Neuronal stem cell (in vitro differentiated cells): Measurements from ENCODE around the gene HS6ST1.

Experiments
- DNase-seq: peaks from one replicate; pipeline ENCODE4 v3.0.0-alpha.2; 2013; ENCODE audit warnings: low spot score
- H2AFZ ChIP-seq: one replicate; pipeline ENCODE4 v1.6.1; 2013; ENCODE audit warnings: mild to moderate bottlenecking, low read length, inconsistent platforms
- H2AK5ac ChIP-seq: 2 replicates; pipeline ENCODE4 v1.6.1; 2013; ENCODE audit warnings: low read depth, mild to moderate bottlenecking, inconsistent platforms, low read length, moderate library complexity, mixed read lengths
- H2BK120ac ChIP-seq: 2 replicates; pipeline ENCODE4 v1.6.1; 2013; ENCODE audit warnings: low read depth, mild to moderate bottlenecking, inconsistent platforms, low read length, moderate library complexity, mixed read lengths
- H2BK12ac ChIP-seq: one replicate; pipeline ENCODE4 v1.6.1; 2013; ENCODE audit warnings: low read length, inconsistent platforms
- H2BK15ac ChIP-seq: 2 replicates; pipeline ENCODE4 v1.6.1; 2013; ENCODE audit warnings: mild to moderate bottlenecking, low read length, inconsistent platforms, mixed read lengths
- H2BK5ac ChIP-seq: one replicate; pipeline ENCODE4 v1.6.1; 2013; ENCODE audit warnings: inconsistent platforms, mild to moderate bottlenecking, low read length, moderate library complexity
- H3K14ac ChIP-seq: one replicate; pipeline ENCODE4 v1.6.1; 2013; ENCODE audit warnings: low read length, inconsistent platforms
- H3K18ac ChIP-seq: 2 replicates; pipeline ENCODE4 v1.6.1; 2013; ENCODE audit warnings: low read length, inconsistent platforms
- H3K23ac ChIP-seq: 2 replicates; pipeline ENCODE4 v1.6.1; 2013; ENCODE audit warnings: low read depth, mild to moderate bottlenecking, mixed read lengths, low read length, inconsistent platforms; ENCODE audit not compliant: poor library complexity
- H3K27ac ChIP-seq: replicated peaks from 3 replicates; pipeline ENCODE4 v1.5.1; 2013; ENCODE audit warnings: low read length, inconsistent platforms
- H3K27me3 ChIP-seq, 3 experiments: 2 replicates each; pipeline ENCODE4 v1.6.1; 2013; ENCODE audit warnings: low read length in 3 of 3, mild to moderate bottlenecking in 2 of 3, inconsistent platforms in 1 of 3, low read depth in 1 of 3, mixed read lengths in 1 of 3, moderate library complexity in 1 of 3; ENCODE audit not compliant: control insufficient read depth in 3 of 3, insufficient read depth in 3 of 3
- H3K36me3 ChIP-seq, 2 donors: replicated peaks in 1 of 2; 2 replicates each; pipeline ENCODE4 v1.6.1; 2013; ENCODE audit warnings: low read length in 2 of 2; ENCODE audit not compliant: control insufficient read depth in 2 of 2, insufficient read depth in 2 of 2
- H3K4ac ChIP-seq: 2 replicates; pipeline ENCODE4 v1.6.1; 2013; ENCODE audit warnings: inconsistent platforms, mild to moderate bottlenecking, low read length, moderate library complexity
- H3K4me1 ChIP-seq, 2 donors: 1 replicate in 1 of 2; 2 replicates in 1 of 2; pipeline ENCODE4 v1.6.1; 2013; ENCODE audit warnings: low read length in 2 of 2, low read depth in 1 of 2; ENCODE audit not compliant: control insufficient read depth in 2 of 2, insufficient read depth in 1 of 2
- H3K4me2 ChIP-seq: one replicate; pipeline ENCODE4 v1.6.1; 2013; ENCODE audit warnings: mild to moderate bottlenecking, low read length, inconsistent platforms; ENCODE audit not compliant: insufficient read depth, poor library complexity, severe bottlenecking
- H3K4me3 ChIP-seq, 2 donors: 2 replicates each; pipeline ENCODE4 v1.5.1; 2013; ENCODE audit warnings: low read length in 2 of 2, mild to moderate bottlenecking in 2 of 2, inconsistent platforms in 1 of 2, moderate library complexity in 1 of 2
- H3K79me1 ChIP-seq: one replicate; pipeline ENCODE4 v1.6.1; 2013; ENCODE audit warnings: low read depth, mild to moderate bottlenecking, inconsistent platforms, low read length, moderate library complexity
- H3K9ac ChIP-seq: one replicate; pipeline ENCODE4 v1.6.1; 2013; ENCODE audit warnings: mild to moderate bottlenecking, low read depth, low read length, inconsistent platforms; ENCODE audit not compliant: poor library complexity
- H3K9me3 ChIP-seq, 2 donors: replicated peaks in 1 of 2; 2 replicates each; pipeline versions ENCODE3 to v1.6.1; 2013; ENCODE audit warnings: low read length in 2 of 2, mild to moderate bottlenecking in 2 of 2, inconsistent platforms in 1 of 2, low read depth in 1 of 2, mixed read lengths in 1 of 2, moderate library complexity in 1 of 2; ENCODE audit not compliant: control insufficient read depth in 2 of 2, insufficient read depth in 1 of 2
- H4K8ac ChIP-seq: one replicate; pipeline ENCODE4 v1.6.1; 2013; ENCODE audit warnings: low read depth, mild to moderate bottlenecking, inconsistent platforms, low read length, moderate library complexity
- H4K91ac ChIP-seq: one replicate; pipeline ENCODE4 v1.6.1; 2013; ENCODE audit warnings: low read length, low read depth, mild to moderate bottlenecking, inconsistent platforms; ENCODE audit not compliant: poor library complexity
- WGBS, 2 donors: extraction: QIAGEN DNeasy Blood & Tissue Kit; methylation state at CpG; one replicate each; pipeline ENCODE4 v1.1.7; 2013; ENCODE audit warnings: missing lambda C conversion rate in 2 of 2, mixed read lengths in 1 of 2; ENCODE audit not compliant: insufficient read length in 2 of 2, insufficient replicate concordance in 1 of 2; ENCODE audit errors: extremely low coverage in 2 of 2; 5-methylcytosine and 5-hydroxymethylcytosine counted together

The HS6ST1 gene

GRCh38 chr2:128327180-128327964 is 8.7 kb upstream of the HS6ST1 start:
- H2AFZ ChIP-seq: no peak overlapping the region
- H3K4ac ChIP-seq: no peak overlapping the region
- no peaks in the 10 kb centered on the region for H3K27me3 ChIP-seq
- H3K4me3 ChIP-seq: no peak overlapping the region
- H2BK120ac ChIP-seq: no peak overlapping the region
- no peak overlapping the region for H2BK5ac ChIP-seq
- no peak overlapping the region for H2BK12ac ChIP-seq
- H3K36me3 ChIP-seq: no peaks in the 10 kb centered on the region
- H4K91ac ChIP-seq: no peak overlapping the region
- no peak overlapping the region for H2AK5ac ChIP-seq
- H3K9me3 ChIP-seq: peaks cover 3 to 7% of the 10 kb centered on the region in 2 donors
- no peak overlapping the region for H3K27ac ChIP-seq
- no CpG with 5 or more reads among the region's 11 CpGs for WGBS, 2 donors
- no peak for DNase-seq
- peak overlapping the region; percentile 27 for H3K18ac ChIP-seq
- no peak overlapping the region for H3K23ac ChIP-seq
- H3K4me1 ChIP-seq: peaks cover 3 to 12% of the 10 kb centered on the region in 2 donors
- H2BK15ac ChIP-seq: peak overlapping the region; percentile 78
- peak overlapping the region; percentile 50 for H3K9ac ChIP-seq
- H3K79me1 ChIP-seq: no peaks in the 10 kb centered on the region
- no peak overlapping the region for H3K4me2 ChIP-seq
- H4K8ac ChIP-seq: no peak overlapping the region
- H3K14ac ChIP-seq: no peak overlapping the region

GRCh38 chr2:128326346-128326745 is 7.7 kb upstream of the HS6ST1 start:
- Histone ChIP-seq H4K8ac (no peak overlapping the region), H2AK5ac (no peak overlapping the region), H3K36me3 (no peaks in the 10 kb centered on the region), H3K4me3 (no peak overlapping the region), H3K9ac (no peak overlapping the region), H3K27ac (no peak overlapping the region), H2AFZ (no peak overlapping the region), H3K14ac (no peak overlapping the region), H3K23ac (no peak overlapping the region), H3K4me1 (peaks cover 7 to 14% of the 10 kb centered on the region in 2 donors), H2BK5ac (no peak overlapping the region), H3K27me3 (peaks cover 0 to 3% (median 0%) of the 10 kb centered on the region in 3 experiments), H3K18ac (no peak overlapping the region), H4K91ac (no peak overlapping the region), H3K9me3 (no peaks in the 10 kb centered on the region), H2BK12ac (no peak overlapping the region), H3K4ac (no peak overlapping the region), H2BK120ac (no peak overlapping the region), H2BK15ac (no peak overlapping the region), H3K4me2 (no peak overlapping the region), H3K79me1 (no peaks in the 10 kb centered on the region)
- no CpG with 5 or more reads among the region's 4 CpGs for WGBS, 2 donors
- DNase-seq: no peak

GRCh38 chr2:128325611-128326181 is 7.0 kb upstream of the HS6ST1 start:
- Histone ChIP-seq H3K23ac (no peak overlapping the region), H3K27me3 (peaks cover 0 to 9% (median 0%) of the 10 kb centered on the region in 3 experiments), H3K4me3 (no peak overlapping the region), H3K14ac (no peak overlapping the region), H3K18ac (peak overlapping the region; percentile 87), H3K9ac (no peak overlapping the region), H3K4me1 (peaks cover 11 to 16% of the 10 kb centered on the region in 2 donors), H2BK5ac (no peak overlapping the region), H2AK5ac (peak overlapping the region; percentile 97), H2AFZ (no peak overlapping the region), H3K4me2 (no peak overlapping the region), H3K79me1 (no peaks in the 10 kb centered on the region), H2BK12ac (peak overlapping the region; percentile 84), H3K4ac (no peak overlapping the region), H3K36me3 (no peaks in the 10 kb centered on the region), H4K91ac (no peak overlapping the region), H2BK120ac (no peak overlapping the region), H3K9me3 (no peaks in the 10 kb centered on the region), H4K8ac (no peak overlapping the region), H2BK15ac (peak overlapping the region; percentile 92), H3K27ac (no peak overlapping the region)
- WGBS, 2 donors: no CpG with 5 or more reads among the region's 13 CpGs
- DNase-seq: no peak

- Histone ChIP-seq H2BK5ac (no peak overlapping the region), H2AK5ac (peak overlapping the region; percentile 9), H3K9ac (no peak overlapping the region), H3K4me2 (no peak overlapping the region), H4K91ac (no peak overlapping the region), H3K4me1 (peaks cover 11 to 16% of the 10 kb centered on the region in 2 donors), H2AFZ (no peak overlapping the region), H3K14ac (no peak overlapping the region), H2BK120ac (no peak overlapping the region), H3K27me3 (peaks cover 0 to 16% (median 0%) of the 10 kb centered on the region in 3 experiments), H3K9me3 (no peaks in the 10 kb centered on the region), H3K23ac (no peak overlapping the region), H2BK15ac (no peak overlapping the region), H3K4me3 (no peak overlapping the region), H3K79me1 (no peaks in the 10 kb centered on the region), H3K4ac (no peak overlapping the region), H3K18ac (peak overlapping the region; percentile 4), H2BK12ac (no peak overlapping the region), H4K8ac (no peak overlapping the region), H3K36me3 (no peaks in the 10 kb centered on the region), H3K27ac (no peak overlapping the region)
- no CpG with 5 or more reads among the region's 13 CpGs for WGBS, 2 donors
- no peak for DNase-seq
Measured at GRCh38 chr2:128324897-128325410, 6.3 kb upstream of the HS6ST1 start.
